Osteocyte (in vitro differentiated cells): ENCODE measurements around the gene FAM118A. TPM values are rescaled to one million over a fixed set of nuclear protein-coding genes. Genes with fewer than 3 reads are reported as not detected.
"Not testable (repeated sequence)": the region's sequence is repeated elsewhere in the genome, so short reads cannot be mapped to it uniquely, and the experiment has no call there.

Source experiments
- DNase-seq: peaks from one replicate; pipeline ENCODE4 v3.0.0; 2021; ENCODE audit warnings: mixed read lengths; ENCODE audit not compliant: unreplicated experiment; ENCODE audit errors: extremely low spot score
- H3K27ac Mint-ChIP-seq: one replicate; pipeline ENCODE4 v1.8.0; 2021; ENCODE audit warnings: mild to moderate bottlenecking, mixed read lengths; ENCODE audit not compliant: unreplicated experiment
- H3K27me3 Mint-ChIP-seq: one replicate; pipeline ENCODE4 v1.8.0; 2021; ENCODE audit warnings: mixed read lengths; ENCODE audit not compliant: unreplicated experiment
- H3K36me3 Mint-ChIP-seq: one replicate; pipeline ENCODE4 v1.8.0; 2021; ENCODE audit warnings: mixed read lengths; ENCODE audit not compliant: unreplicated experiment
- H3K4me1 Mint-ChIP-seq: one replicate; pipeline ENCODE4 v1.8.0; 2021; ENCODE audit warnings: mixed read lengths; ENCODE audit not compliant: unreplicated experiment
- H3K4me3 Mint-ChIP-seq: one replicate; pipeline ENCODE4 v1.8.0; 2021; ENCODE audit warnings: mild to moderate bottlenecking, moderate library complexity, mixed read lengths; ENCODE audit not compliant: unreplicated experiment
- H3K9me3 Mint-ChIP-seq: one replicate; pipeline ENCODE4 v1.8.0; 2021; ENCODE audit warnings: mixed read lengths; ENCODE audit not compliant: unreplicated experiment
- total RNA-seq: library from RNA; stranded (reverse); gene quantifications from 2 replicates; pipeline ENCODE4 v1.2.1, GENCODE V29; 2021
- TF ChIP-seq, protein P1 (sequence below): fragments of 200-600 bp; sonication (generic); IDR thresholded peaks from 2 replicates; pipeline ENCODE4 v1.5.0; 2021; ENCODE audit warnings: antibody characterized with exemption, mild to moderate bottlenecking, moderate library complexity

Gene FAM118A
- total RNA-seq, 1 donor from 2014 or later = 110 TPM

DNA sequence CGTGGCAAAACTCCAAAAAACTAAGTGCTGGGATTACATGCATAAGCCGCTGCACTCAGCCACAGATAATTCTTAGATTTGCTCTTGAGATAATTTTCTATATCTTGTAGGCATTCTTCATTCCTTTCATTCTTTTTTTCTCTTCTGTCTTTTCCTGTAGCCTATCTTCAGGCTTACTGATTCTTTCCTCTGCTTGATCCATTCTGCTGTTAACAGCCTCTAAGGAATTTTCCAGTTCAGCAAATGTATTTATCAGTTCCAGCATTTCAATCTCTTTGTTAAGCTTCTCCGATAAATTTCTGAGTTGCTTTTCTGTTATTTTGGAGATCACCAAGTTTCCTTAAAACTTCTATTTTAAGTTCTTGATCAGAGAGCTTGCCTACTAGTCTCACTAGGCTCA lies 57.0 kb downstream of the FAM118A start:
- no peak for DNase-seq
- Mint-ChIP-seq H3K36me3 (peaks cover 6% of the 10 kb centered on the region), H3K27ac (no peak overlapping the region), H3K4me3 (no peak overlapping the region), H3K9me3 (peaks cover 8% of the 10 kb centered on the region), H3K27me3 (peaks cover 46% of the 10 kb centered on the region), H3K4me1 (no peaks in the 10 kb centered on the region)
- TF ChIP-seq, protein P1, sequence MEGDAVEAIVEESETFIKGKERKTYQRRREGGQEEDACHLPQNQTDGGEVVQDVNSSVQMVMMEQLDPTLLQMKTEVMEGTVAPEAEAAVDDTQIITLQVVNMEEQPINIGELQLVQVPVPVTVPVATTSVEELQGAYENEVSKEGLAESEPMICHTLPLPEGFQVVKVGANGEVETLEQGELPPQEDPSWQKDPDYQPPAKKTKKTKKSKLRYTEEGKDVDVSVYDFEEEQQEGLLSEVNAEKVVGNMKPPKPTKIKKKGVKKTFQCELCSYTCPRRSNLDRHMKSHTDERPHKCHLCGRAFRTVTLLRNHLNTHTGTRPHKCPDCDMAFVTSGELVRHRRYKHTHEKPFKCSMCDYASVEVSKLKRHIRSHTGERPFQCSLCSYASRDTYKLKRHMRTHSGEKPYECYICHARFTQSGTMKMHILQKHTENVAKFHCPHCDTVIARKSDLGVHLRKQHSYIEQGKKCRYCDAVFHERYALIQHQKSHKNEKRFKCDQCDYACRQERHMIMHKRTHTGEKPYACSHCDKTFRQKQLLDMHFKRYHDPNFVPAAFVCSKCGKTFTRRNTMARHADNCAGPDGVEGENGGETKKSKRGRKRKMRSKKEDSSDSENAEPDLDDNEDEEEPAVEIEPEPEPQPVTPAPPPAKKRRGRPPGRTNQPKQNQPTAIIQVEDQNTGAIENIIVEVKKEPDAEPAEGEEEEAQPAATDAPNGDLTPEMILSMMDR = no peak

DNA sequence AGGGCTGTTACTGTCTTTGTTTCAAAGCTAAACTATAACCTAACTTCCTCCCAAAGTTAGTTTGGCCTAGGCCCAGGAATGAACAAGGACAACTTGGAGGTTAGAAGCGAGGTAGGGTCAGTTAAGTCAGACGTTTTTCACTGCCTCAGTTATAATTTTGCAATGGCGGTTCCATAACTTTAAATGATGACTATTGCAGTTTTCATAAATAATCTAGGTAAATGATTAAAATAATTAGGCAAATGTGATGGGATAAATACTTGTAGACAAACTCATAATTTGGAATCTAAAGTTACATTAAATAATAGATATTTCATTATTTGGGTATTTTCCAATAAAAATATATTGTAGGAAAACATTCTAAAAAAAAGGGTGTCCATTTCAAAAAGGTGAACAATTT lies 63.9 kb downstream of the FAM118A start:
- not testable (repeated sequence) for H3K27ac Mint-ChIP-seq, H3K4me3 Mint-ChIP-seq, H3K36me3 Mint-ChIP-seq, DNase-seq, H3K4me1 Mint-ChIP-seq, H3K9me3 Mint-ChIP-seq
- peaks cover 46% of the 10 kb centered on the region for H3K27me3 Mint-ChIP-seq

DNA sequence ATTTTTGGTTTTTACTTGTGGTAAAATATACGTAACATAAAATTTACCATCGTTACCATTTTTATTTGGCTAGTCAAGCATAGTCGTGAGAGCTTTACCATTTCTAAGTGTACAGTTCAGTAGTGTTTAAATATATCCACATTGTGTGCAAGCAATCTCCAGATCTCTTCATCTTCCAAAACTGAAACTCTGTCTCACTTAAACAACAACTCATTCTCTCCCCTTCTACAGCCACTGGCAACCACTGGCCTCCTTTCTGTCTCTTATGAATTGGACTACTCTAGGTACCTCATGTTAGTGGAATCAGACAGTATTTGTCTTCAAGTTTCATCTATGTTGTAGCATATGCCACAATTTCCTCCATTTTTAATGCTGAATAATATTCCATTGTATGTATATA lies 66.3 kb downstream of the FAM118A start:
- Mint-ChIP-seq H3K9me3 (peaks cover 7% of the 10 kb centered on the region), H3K4me3 (no peak overlapping the region)
- TF ChIP-seq, protein P1 = no peak

DNA sequence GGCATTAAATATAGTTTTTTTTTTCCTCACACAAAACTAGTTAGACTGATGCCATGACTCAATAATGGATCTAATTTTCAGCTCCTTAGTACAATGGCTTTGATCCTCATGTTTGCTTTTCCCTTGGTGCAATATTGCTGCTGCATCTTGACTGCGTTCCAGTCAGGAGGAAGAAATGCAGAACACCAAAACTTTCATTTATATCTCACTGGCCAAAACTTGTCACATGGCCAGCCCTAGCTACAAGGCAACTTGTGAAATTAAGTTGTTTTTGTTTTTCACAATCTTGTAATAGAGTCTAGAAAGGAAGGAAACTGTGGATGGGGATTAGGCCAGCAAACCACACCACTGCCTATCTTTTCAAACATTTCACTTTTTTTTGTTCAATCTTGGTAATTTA lies 67.0 kb downstream of the FAM118A start:
- Mint-ChIP-seq H3K27ac (no peak overlapping the region), H3K36me3 (no peaks in the 10 kb centered on the region), H3K27me3 (peaks cover 54% of the 10 kb centered on the region), H3K4me1 (no peaks in the 10 kb centered on the region), H3K4me3 (no peak overlapping the region), H3K9me3 (peaks cover 7% of the 10 kb centered on the region)
- no peak for DNase-seq
- TF ChIP-seq, protein P1 = no peak

More for the DNA sequence above, 66.3 kb downstream of the FAM118A start:
- no peaks in the 10 kb centered on the region for H3K4me1 Mint-ChIP-seq
- DNase-seq = no peak
- H3K27ac Mint-ChIP-seq = no peak overlapping the region
- H3K27me3 Mint-ChIP-seq = peaks cover 58% of the 10 kb centered on the region
- no peaks in the 10 kb centered on the region for H3K36me3 Mint-ChIP-seq

DNA sequence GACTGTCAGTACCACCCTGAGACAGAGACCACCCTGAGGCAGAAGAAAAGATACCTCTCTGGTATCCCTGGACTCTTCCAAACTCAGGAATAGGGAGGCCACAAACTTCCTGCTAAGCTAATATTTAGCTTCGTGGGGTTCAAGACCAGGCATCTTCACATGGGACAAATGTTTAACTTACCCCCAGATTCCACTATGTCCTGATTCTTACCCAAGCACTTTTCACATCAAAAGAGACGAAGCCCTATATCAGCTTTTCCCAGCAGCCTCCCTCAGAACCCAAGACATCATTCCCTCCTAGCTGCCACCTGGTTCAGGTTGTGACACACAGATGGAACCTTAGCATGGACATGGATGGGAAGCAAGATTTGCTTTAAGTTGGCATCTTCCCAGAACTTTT lies 71.6 kb downstream of the FAM118A start:
- H3K9me3 Mint-ChIP-seq = no peaks in the 10 kb centered on the region
- H3K36me3 Mint-ChIP-seq = no peaks in the 10 kb centered on the region
- no peak overlapping the region for H3K4me3 Mint-ChIP-seq
- TF ChIP-seq, protein P1 = no peak
- H3K27ac Mint-ChIP-seq = no peak overlapping the region
- H3K27me3 Mint-ChIP-seq = peaks cover 55% of the 10 kb centered on the region
- DNase-seq = no peak
- H3K4me1 Mint-ChIP-seq = no peaks in the 10 kb centered on the region

DNA sequence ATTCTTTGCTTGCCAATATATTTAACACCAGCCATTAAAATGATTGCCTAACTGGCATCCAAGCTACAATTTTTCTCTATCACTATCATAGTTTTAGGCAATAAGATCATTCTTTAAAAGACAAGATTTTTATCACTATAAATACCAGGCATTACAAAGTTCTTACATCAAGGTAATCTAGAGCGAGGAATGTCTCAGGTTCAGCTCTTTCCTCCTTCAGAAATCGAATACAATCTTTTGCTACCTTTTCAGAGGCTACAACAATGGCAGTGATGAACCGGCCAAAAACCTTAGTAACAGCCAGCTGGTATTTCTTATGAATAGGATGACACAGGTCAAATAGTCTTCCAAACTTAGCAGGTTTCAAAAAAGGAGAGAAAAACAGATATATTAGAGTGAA lies 79.8 kb downstream of the FAM118A start:
- Mint-ChIP-seq H3K9me3 (no peaks in the 10 kb centered on the region), H3K27ac (no peak overlapping the region), H3K27me3 (peaks cover 66% of the 10 kb centered on the region), H3K36me3 (no peaks in the 10 kb centered on the region), H3K4me3 (no peak overlapping the region), H3K4me1 (no peaks in the 10 kb centered on the region)
- DNase-seq = no peak
- TF ChIP-seq, protein P1 = no peak
